ENCODE data around the gene HLA-DQA1.

DNA sequence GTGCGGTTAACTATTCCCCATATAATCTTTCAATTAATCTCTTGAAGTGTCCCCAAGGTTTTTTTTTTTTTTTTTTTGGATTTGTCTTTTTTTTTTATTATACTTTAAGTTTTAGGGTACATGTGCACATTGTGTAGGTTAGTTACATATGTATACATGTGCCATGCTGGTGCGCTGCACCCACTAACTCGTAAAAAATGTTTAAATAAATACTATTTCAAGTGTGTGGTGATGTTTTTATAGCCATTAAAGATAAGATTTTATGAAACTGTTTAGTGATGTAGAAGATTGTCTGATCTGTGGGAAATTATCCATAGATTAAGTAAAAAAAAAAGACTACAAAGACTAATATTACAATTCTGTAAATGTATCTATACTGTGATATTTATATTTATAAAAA is 12.6 kb upstream of the HLA-DQA1 start:
- TF ChIP-seq, protein P1, sequence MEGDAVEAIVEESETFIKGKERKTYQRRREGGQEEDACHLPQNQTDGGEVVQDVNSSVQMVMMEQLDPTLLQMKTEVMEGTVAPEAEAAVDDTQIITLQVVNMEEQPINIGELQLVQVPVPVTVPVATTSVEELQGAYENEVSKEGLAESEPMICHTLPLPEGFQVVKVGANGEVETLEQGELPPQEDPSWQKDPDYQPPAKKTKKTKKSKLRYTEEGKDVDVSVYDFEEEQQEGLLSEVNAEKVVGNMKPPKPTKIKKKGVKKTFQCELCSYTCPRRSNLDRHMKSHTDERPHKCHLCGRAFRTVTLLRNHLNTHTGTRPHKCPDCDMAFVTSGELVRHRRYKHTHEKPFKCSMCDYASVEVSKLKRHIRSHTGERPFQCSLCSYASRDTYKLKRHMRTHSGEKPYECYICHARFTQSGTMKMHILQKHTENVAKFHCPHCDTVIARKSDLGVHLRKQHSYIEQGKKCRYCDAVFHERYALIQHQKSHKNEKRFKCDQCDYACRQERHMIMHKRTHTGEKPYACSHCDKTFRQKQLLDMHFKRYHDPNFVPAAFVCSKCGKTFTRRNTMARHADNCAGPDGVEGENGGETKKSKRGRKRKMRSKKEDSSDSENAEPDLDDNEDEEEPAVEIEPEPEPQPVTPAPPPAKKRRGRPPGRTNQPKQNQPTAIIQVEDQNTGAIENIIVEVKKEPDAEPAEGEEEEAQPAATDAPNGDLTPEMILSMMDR (IDR thresholded peaks at IDR 0.05): no peak
- no peak for TF ChIP-seq POLR2A (IDR thresholded peaks at IDR 0.05)
